Common myeloid progenitor, CD34-positive (primary cell): ENCODE data around the gene OR6C65.
"Not testable (repeated sequence)": the region's sequence is repeated elsewhere in the genome, so short reads cannot be mapped to it uniquely, and the experiment has no call there.

Source experiments
- CTCF ChIA-PET: fragments of 350-600 bp; sonication (Branson Sonifier 250); formaldehyde crosslinking; loops from one replicate; lab custom pipeline; 2021; ENCODE audit warnings: antibody characterized with exemption; lab: Charles Lee
- POLR2A ChIA-PET: fragments of 350-600 bp; sonication (Branson Sonifier 250); formaldehyde crosslinking; loops from one replicate; lab custom pipeline; 2021; ENCODE audit warnings: antibody characterized with exemption; lab: Charles Lee
- DNase-seq, 3 donors: peaks; one replicate each; pipeline versions ENCODE4 v3.0.0 to v3.0.0-alpha.2; 2013
- H3K27ac ChIP-seq, 2 experiments: 1 replicate in 1 of 2; 2 replicates in 1 of 2; pipeline ENCODE4 v1.7.0; 2013; ENCODE audit warnings: inconsistent platforms in 2 of 2, low read length in 2 of 2, mild to moderate bottlenecking in 2 of 2, low read depth in 1 of 2, moderate library complexity in 1 of 2; ENCODE audit not compliant: severe bottlenecking in 2 of 2, insufficient read depth in 1 of 2, poor library complexity in 1 of 2
- H3K27me3 ChIP-seq, 5 experiments: replicated peaks in 2 of 5; 1 replicate in 3 of 5; 2 replicates in 2 of 5; pipeline versions ENCODE4 v1.6.1 to v1.7.0; 2013; ENCODE audit warnings: low read length in 4 of 5, mild to moderate bottlenecking in 2 of 5, moderate library complexity in 2 of 5, inconsistent platforms in 1 of 5; ENCODE audit not compliant: insufficient read depth in 5 of 5, control insufficient read depth in 4 of 5
- H3K36me3 ChIP-seq, 4 experiments: 1 replicate in 2 of 4; 2 replicates in 2 of 4; pipeline versions ENCODE4 v1.6.1 to v1.7.0; 2013; ENCODE audit warnings: low read length in 3 of 4, control low read depth in 1 of 4, mild to moderate bottlenecking in 1 of 4; ENCODE audit not compliant: control insufficient read depth in 4 of 4, insufficient read depth in 4 of 4
- H3K4me1 ChIP-seq, 4 experiments: 1 replicate in 3 of 4; 2 replicates in 1 of 4; pipeline versions ENCODE4 v1.6.1 to v1.7.1; 2013; ENCODE audit warnings: low read length in 3 of 4, mild to moderate bottlenecking in 3 of 4, control low read depth in 1 of 4, inconsistent platforms in 1 of 4, moderate library complexity in 1 of 4; ENCODE audit not compliant: control insufficient read depth in 4 of 4, insufficient read depth in 4 of 4; ENCODE audit errors: control extremely low read depth in 1 of 4
- H3K4me3 ChIP-seq, 7 experiments: 1 replicate in 4 of 7; 2 replicates in 3 of 7; pipeline versions ENCODE4 v1.5.1 to v1.7.0; 2013; ENCODE audit warnings: mild to moderate bottlenecking in 7 of 7, low read length in 6 of 7, moderate library complexity in 6 of 7, inconsistent platforms in 2 of 7, low read depth in 2 of 7, control low read depth in 1 of 7; ENCODE audit not compliant: insufficient read depth in 4 of 7, control insufficient read depth in 1 of 7; ENCODE audit errors: extremely low read depth in 1 of 7
- H3K9me3 ChIP-seq, 5 experiments: 1 replicate in 4 of 5; 2 replicates in 1 of 5; pipeline versions ENCODE4 v1.6.1 to v1.7.1; 2013; ENCODE audit warnings: low read length in 4 of 5, mild to moderate bottlenecking in 2 of 5, inconsistent platforms in 1 of 5, low read depth in 1 of 5, moderate library complexity in 1 of 5; ENCODE audit not compliant: control insufficient read depth in 4 of 5, insufficient read depth in 2 of 5; ENCODE audit errors: control extremely low read depth in 1 of 5
- WGBS: methylation state at CpG from one replicate; pipeline ENCODE4 v1.1.5; 2013; ENCODE audit not compliant: insufficient coverage; 5-methylcytosine and 5-hydroxymethylcytosine counted together

The OR6C65 gene

GRCh38 chr12:55416961-55417360 is 16.6 kb downstream of the OR6C65 start:
- Histone ChIP-seq H3K9me3 (peaks cover 0 to 2% (median 0%) of the 10 kb centered on the region in 5 experiments), H3K27me3 (peaks cover 0 to 8% (median 0%) of the 10 kb centered on the region in 5 experiments), H3K4me1 (peaks cover 0 to 4% (median 0%) of the 10 kb centered on the region in 4 experiments), H3K27ac (no peak overlapping the region), H3K36me3 (no peaks in the 10 kb centered on the region), H3K4me3 (no peak overlapping the region)
- POLR2A ChIA-PET: no interaction called here
- CTCF ChIA-PET: no interaction called here
- DNase-seq: no peak
- 100% methylated on average over 1 of the region's 1 CpG for WGBS

DNA sequence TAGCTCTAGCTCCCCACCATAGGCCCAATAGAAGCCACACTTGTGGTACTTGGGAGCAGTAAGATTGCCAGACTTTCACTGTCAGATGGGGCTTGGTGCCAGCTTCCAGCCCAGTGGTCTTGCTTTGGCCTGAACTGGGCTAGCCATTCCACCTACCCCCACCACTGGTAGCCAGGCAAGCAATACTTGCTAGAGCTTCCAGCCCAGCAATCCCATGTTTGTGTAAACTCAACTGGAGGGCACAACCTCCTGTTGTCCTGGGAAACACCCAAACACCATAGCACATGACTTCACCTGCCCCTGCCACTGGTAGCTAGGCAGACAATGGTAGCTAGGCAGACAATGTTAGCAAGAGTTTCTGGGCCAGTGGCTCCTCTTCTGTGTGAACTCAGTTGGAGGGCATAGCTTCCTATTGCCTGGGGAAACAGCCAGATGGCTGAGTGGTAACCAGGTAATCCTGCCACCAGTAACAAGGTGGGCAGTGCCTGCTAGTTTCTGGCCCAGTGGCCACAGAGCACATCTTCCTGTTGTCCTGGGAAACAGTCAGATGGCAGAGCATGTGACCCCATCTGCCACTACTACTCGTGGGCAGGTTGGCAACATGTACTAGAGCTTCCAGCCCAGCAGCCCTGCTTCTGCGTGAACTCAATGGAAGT is 20.1 kb downstream of the OR6C65 start:
- Histone ChIP-seq H3K27ac (no peak overlapping the region), H3K9me3 (peaks cover 0 to 2% (median 0%) of the 10 kb centered on the region in 5 experiments), H3K27me3 (peaks cover 0 to 6% (median 0%) of the 10 kb centered on the region in 5 experiments), H3K4me1 (peaks cover 0 to under 1% (median 0%) of the 10 kb centered on the region in 4 experiments), H3K36me3 (no peaks in the 10 kb centered on the region), H3K4me3 (no peak overlapping the region)
- no CpG with 5 or more reads among the region's 2 CpGs for WGBS
- ChIA-PET POLR2A (interaction anchor here (0.5 kb wide), 1 partner anchor 58 kb away, joined by 3 read pairs; no protein-coding TSS in a partner anchor), CTCF (no interaction called here)
- no peak for DNase-seq

- H3K36me3 ChIP-seq: no peaks in the 10 kb centered on the region
- DNase-seq: no peak
- no peaks in the 10 kb centered on the region for H3K4me1 ChIP-seq
- H3K27me3 ChIP-seq: no peaks in the 10 kb centered on the region
- H3K4me3 ChIP-seq: no peak within 1 kb of the TSS
- POLR2A ChIA-PET: no interaction called here
- CTCF ChIA-PET: no interaction called here
- 100% methylated on average over 4 of the region's 4 CpGs for WGBS
- no peaks in the 10 kb centered on the region for H3K9me3 ChIP-seq
- H3K27ac ChIP-seq: no peak within 1 kb of the TSS
Observed at GRCh38 chr12:55425954-55426353, 25.6 kb downstream of the OR6C65 start, which contains the start of gene OR6C76. OR6C76 (plus strand) TSS chr12:55426254; CDS start chr12:55426254, 0 bp downstream.

GRCh38 chr12:55428331-55429243 is 28.3 kb downstream of the OR6C65 start:
- Histone ChIP-seq H3K4me1 (no peaks in the 10 kb centered on the region), H3K36me3 (no peaks in the 10 kb centered on the region), H3K4me3 (no peak overlapping the region), H3K27ac (no peak overlapping the region), H3K27me3 (no peaks in the 10 kb centered on the region), H3K9me3 (no peaks in the 10 kb centered on the region)
- DNase-seq: no peak
- no CpG with 5 or more reads among the region's 1 CpG for WGBS
- ChIA-PET CTCF (no interaction called here), POLR2A (no interaction called here)

GRCh38 chr12:55441233-55441632 is 40.9 kb downstream of the OR6C65 start:
- H3K9me3 ChIP-seq, H3K4me1 ChIP-seq, H3K4me3 ChIP-seq, POLR2A ChIA-PET, H3K27ac ChIP-seq, H3K36me3 ChIP-seq, H3K27me3 ChIP-seq, DNase-seq, CTCF ChIA-PET: not testable (repeated sequence)
- 96% methylated on average over 4 of the region's 5 CpGs for WGBS

DNA sequence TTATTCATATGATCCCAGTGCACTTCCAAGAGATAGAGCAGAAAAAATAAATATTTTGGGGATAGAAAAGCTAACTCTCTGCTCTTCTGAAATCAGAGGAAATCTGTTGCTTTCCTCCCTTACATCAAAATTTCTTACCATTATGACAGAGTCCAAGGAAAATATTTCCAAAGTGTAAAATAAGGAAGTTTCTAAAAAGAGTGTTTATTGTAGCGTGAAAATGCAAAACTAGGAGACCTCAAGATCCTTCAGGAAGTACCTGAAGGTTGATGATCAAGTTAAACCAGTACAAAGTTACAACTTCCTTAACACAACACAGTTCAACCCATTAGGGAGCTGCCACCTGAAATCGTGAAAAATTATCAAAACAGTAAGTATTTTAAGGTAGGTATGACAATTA is 43.4 kb downstream of the OR6C65 start, which contains the start of gene OR6C2:
Gene OR6C2, plus strand, starts transcription at position 301 of the 400 bp plus-strand sequence. CDS start 8,138 bp downstream, outside the sequence.
- H3K4me3 ChIP-seq: no peak within 1 kb of the TSS
- H3K4me1 ChIP-seq: no peaks in the 10 kb centered on the region
- peaks cover 0 to 6% (median 0%) of the 10 kb centered on the region in 5 experiments for H3K9me3 ChIP-seq
- H3K27ac ChIP-seq: no peak within 1 kb of the TSS
- ChIA-PET CTCF (no interaction called here), POLR2A (no interaction called here)
- no peaks in the 10 kb centered on the region for H3K36me3 ChIP-seq
- H3K27me3 ChIP-seq: no peaks in the 10 kb centered on the region
- WGBS: no CpG with 5 or more reads among the region's 2 CpGs
- DNase-seq: no peak

- no CpG with 5 or more reads among the region's 1 CpG for WGBS
- POLR2A ChIA-PET: no interaction called here
- CTCF ChIA-PET: no interaction called here
Observed at GRCh38 chr12:55445357-55445756, 45.0 kb downstream of the OR6C65 start.

More at GRCh38 chr12:55445357-55445756, 45.0 kb downstream of the OR6C65 start:
- H3K27ac ChIP-seq: no peak overlapping the region
- no peaks in the 10 kb centered on the region for H3K4me1 ChIP-seq
- H3K9me3 ChIP-seq: peaks cover 0 to 5% (median 0%) of the 10 kb centered on the region in 5 experiments
- peaks cover 0 to 1% (median 0%) of the 10 kb centered on the region in 5 experiments for H3K27me3 ChIP-seq
- no peak for DNase-seq
- H3K36me3 ChIP-seq: no peaks in the 10 kb centered on the region
- no peak overlapping the region for H3K4me3 ChIP-seq
